Measurements from ENCODE around the gene ODAD2. TPM values are rescaled to one million over a fixed set of nuclear protein-coding genes. Genes with fewer than 3 reads are reported as not detected.

ODAD2 gene
- total and polyA plus RNA-seq, 2 of the 8 experiments (the other 6 are each of a cell fraction or from before 2014, with no cell fraction given): 0.95 to 4.3 TPM

- TF ChIP-seq, protein P1, sequence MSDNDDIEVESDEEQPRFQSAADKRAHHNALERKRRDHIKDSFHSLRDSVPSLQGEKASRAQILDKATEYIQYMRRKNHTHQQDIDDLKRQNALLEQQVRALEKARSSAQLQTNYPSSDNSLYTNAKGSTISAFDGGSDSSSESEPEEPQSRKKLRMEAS (IDR thresholded peaks at IDR 0.05): no peak
These were observed 172.5 kb downstream of the ODAD2 start (continued) for GRCh38 chr10:27826369-27826768.

All from H1 (cell line).